ENCODE results near the gene PPFIBP1.

DNA sequence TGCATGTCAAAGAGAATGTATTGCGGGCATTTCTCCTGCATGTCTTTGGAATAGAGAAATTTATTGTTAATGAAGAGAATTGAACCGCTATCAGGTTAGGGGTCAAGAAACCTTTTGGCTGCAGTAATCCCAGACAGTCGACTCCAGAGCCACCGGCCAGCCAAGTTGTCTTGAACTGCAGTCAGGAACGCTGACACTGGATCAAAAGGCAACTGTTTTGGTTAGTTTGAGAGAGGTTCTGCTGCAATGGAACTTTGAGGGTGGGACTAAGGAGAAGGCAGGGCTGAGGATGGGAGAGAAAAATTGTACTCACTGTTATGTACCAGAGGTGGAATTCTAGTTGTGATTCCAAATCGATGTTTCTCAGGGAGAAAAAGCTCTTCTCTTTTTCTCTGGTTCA lies 28.2 kb downstream of the PPFIBP1 start:
- TF ChIP-seq, protein P1, sequence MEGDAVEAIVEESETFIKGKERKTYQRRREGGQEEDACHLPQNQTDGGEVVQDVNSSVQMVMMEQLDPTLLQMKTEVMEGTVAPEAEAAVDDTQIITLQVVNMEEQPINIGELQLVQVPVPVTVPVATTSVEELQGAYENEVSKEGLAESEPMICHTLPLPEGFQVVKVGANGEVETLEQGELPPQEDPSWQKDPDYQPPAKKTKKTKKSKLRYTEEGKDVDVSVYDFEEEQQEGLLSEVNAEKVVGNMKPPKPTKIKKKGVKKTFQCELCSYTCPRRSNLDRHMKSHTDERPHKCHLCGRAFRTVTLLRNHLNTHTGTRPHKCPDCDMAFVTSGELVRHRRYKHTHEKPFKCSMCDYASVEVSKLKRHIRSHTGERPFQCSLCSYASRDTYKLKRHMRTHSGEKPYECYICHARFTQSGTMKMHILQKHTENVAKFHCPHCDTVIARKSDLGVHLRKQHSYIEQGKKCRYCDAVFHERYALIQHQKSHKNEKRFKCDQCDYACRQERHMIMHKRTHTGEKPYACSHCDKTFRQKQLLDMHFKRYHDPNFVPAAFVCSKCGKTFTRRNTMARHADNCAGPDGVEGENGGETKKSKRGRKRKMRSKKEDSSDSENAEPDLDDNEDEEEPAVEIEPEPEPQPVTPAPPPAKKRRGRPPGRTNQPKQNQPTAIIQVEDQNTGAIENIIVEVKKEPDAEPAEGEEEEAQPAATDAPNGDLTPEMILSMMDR (IDR thresholded peaks at IDR 0.05; ENCODE audit: low read depth, low read length) = no peak
- no peak for TF ChIP-seq EZH2phosphoT487 (IDR thresholded peaks at IDR 0.05; ENCODE audit: low read depth)

Data from OCI-LY3 (cell line).